Stimulated activated CD4-positive, alpha-beta T cell treated with anti-CD3 and anti-CD28 coated beads, Interleukin-1b, Interleukin-23, amount 100 ng/mL, for 4 hours (primary cell): ENCODE results near the gene ROR1.
A peak's percentile ranks its signal among the peaks of the same experiment; 100 is the strongest.

Experiments
- DNase-seq, 2 donors: peaks; one replicate each; pipeline ENCODE4 v3.0.0-alpha.2; 2020; ENCODE audit warnings: low read depth in 2 of 2

The ROR1 gene

GRCh38 chr1:63773815-63774616 is at the start of gene ROR1:
ROR1 (plus strand) TSS chr1:63774017.
- peak in 1 of 2 donors; percentile 41 for DNase-seq

- no peak for DNase-seq
Measured at GRCh38 chr1:63724375-63724899, 49.4 kb upstream of the ROR1 start.

- no peak for DNase-seq
Measured at GRCh38 chr1:63728611-63729226, 45.1 kb upstream of the ROR1 start.

GRCh38 chr1:63729227-63729620 is 44.6 kb upstream of the ROR1 start:
- no peak for DNase-seq

GRCh38 chr1:63730211-63730610 is 43.6 kb upstream of the ROR1 start:
- DNase-seq: no peak

- DNase-seq: no peak
Measured at GRCh38 chr1:63731117-63732043, 42.4 kb upstream of the ROR1 start.

GRCh38 chr1:63732666-63733065 is 41.2 kb upstream of the ROR1 start:
- no peak for DNase-seq

- DNase-seq: no peak
Measured at GRCh38 chr1:63738772-63739171, 35.0 kb upstream of the ROR1 start.

GRCh38 chr1:63739452-63739851 is 34.4 kb upstream of the ROR1 start:
- DNase-seq: no peak

GRCh38 chr1:63740432-63740831 is 33.4 kb upstream of the ROR1 start:
- no peak for DNase-seq

GRCh38 chr1:63742526-63742925 is 31.3 kb upstream of the ROR1 start:
- DNase-seq: no peak

- DNase-seq: no peak
Measured at GRCh38 chr1:63743781-63744180, 30.0 kb upstream of the ROR1 start.

- no peak for DNase-seq
Measured at GRCh38 chr1:63746129-63746864, 27.5 kb upstream of the ROR1 start.

- no peak for DNase-seq
Measured at GRCh38 chr1:63747445-63747844, 26.4 kb upstream of the ROR1 start.

GRCh38 chr1:63748046-63748580 is 25.7 kb upstream of the ROR1 start:
- DNase-seq: no peak

GRCh38 chr1:63748641-63749040 is 25.2 kb upstream of the ROR1 start:
- DNase-seq: no peak

GRCh38 chr1:63750721-63751120 is 23.1 kb upstream of the ROR1 start:
- no peak for DNase-seq

- no peak for DNase-seq
Measured at GRCh38 chr1:63752176-63752575, 21.6 kb upstream of the ROR1 start.

- DNase-seq: no peak
Measured at GRCh38 chr1:63753591-63753990, 20.2 kb upstream of the ROR1 start.

- DNase-seq: no peak
Measured at GRCh38 chr1:63756839-63757238, 17.0 kb upstream of the ROR1 start.

GRCh38 chr1:63757334-63757733 is 16.5 kb upstream of the ROR1 start:
- no peak for DNase-seq
